Transverse colon (tissue), 4 donors: Measurements from ENCODE around the gene LACTBL1. TPM values are rescaled to one million over a fixed set of nuclear protein-coding genes. Genes with fewer than 3 reads are reported as not detected.
"Not testable (repeated sequence)": the region's sequence is repeated elsewhere in the genome, so short reads cannot be mapped to it uniquely, and the experiment has no call there.

Source experiments
- DNase-seq: peaks from one replicate; pipeline ENCODE4 v3.0.0-alpha.2; 2019
- H3K27ac ChIP-seq, 4 donors: fragments of 200-600 bp; sonication (generic); 2 replicates each; pipeline ENCODE4 v1.5.1; 2016 to 2018; ENCODE audit warnings: inconsistent platforms in 4 of 4
- H3K27me3 ChIP-seq: fragments of 200-600 bp; sonication (generic); 2 replicates; pipeline ENCODE4 v1.5.1; 2017; ENCODE audit warnings: inconsistent platforms
- H3K36me3 ChIP-seq, 4 donors: fragments of 200-600 bp; sonication (generic); 2 replicates each; pipeline ENCODE4 v1.5.1; 2017 to 2019; ENCODE audit warnings: inconsistent platforms in 4 of 4
- H3K4me1 ChIP-seq, 4 donors: fragments of 200-600 bp; sonication (generic); 2 replicates each; pipeline ENCODE4 v1.5.1; 2017 to 2020; ENCODE audit warnings: inconsistent platforms in 4 of 4
- H3K4me3 ChIP-seq, 4 donors: fragments of 200-600 bp; sonication (generic); 1 replicate in 1 of 4; 2 replicates in 3 of 4; pipeline versions ENCODE4 v1.5.1 to v1.6.1; 2017 to 2019; ENCODE audit warnings: inconsistent platforms in 4 of 4
- H3K9me3 ChIP-seq, 2 donors: fragments of 200-600 bp; sonication (generic); 2 replicates each; pipeline ENCODE4 v1.5.1; 2017 to 2019; ENCODE audit warnings: inconsistent platforms in 2 of 2
- CTCF ChIP-seq, 5 experiments: fragments of 200-600 bp in 3 of 5; fragments of 450-650 bp in 2 of 5; sonication (generic) in 3 of 5; IDR thresholded peaks; 1 replicate in 2 of 5; 2 replicates in 3 of 5; pipeline ENCODE4 v1.5.1; 2016 to 2017; ENCODE audit warnings: antibody characterized with exemption in 5 of 5, inconsistent platforms in 3 of 5, mild to moderate bottlenecking in 2 of 5, moderate library complexity in 1 of 5
- EP300 ChIP-seq: sonication (generic); formaldehyde crosslinking; IDR thresholded peaks from one replicate; pipeline ENCODE4 v1.6.1; 2017; ENCODE audit warnings: antibody characterized with exemption, low read depth
- POLR2A ChIP-seq: fragments of 450-650 bp; IDR thresholded peaks from one replicate; pipeline ENCODE4 v1.6.1; 2016; ENCODE audit warnings: antibody characterized with exemption, mild to moderate bottlenecking, moderate library complexity
- POLR2AphosphoS5 ChIP-seq, 3 donors: sonication (generic); formaldehyde crosslinking; IDR thresholded peaks; one replicate each; pipeline ENCODE4 v1.6.1; 2016; ENCODE audit warnings: antibody characterized with exemption in 3 of 3
- WGBS, 2 donors: methylation state at CpG; one replicate each; pipeline ENCODE4 v1.1.5; 2018; ENCODE audit warnings: low coverage in 1 of 2; 5-methylcytosine and 5-hydroxymethylcytosine counted together
- in situ Hi-C, 4 donors: fragments of 200-750 bp; cut with MboI; loops; one replicate each; pipeline versions ENCODE4 v1.15.0 to v1.15.1; 2017; ENCODE audit warnings: low sequenced_read_pairs in 3 of 4, low pct_ligation_motif_present in 1 of 4, low pct_unique_long_range_greater_than_20kb in 1 of 4
- intact Hi-C: fragments of 100-400 bp; cut with DNase I; formaldehyde crosslinking; loops from one replicate; pipeline ENCODE4 v1.15.1; 2023; ENCODE audit warnings: low total_unique reads
- total RNA-seq, 4 donors: library from RNA; depleted of rRNA; stranded (reverse); fragments of >200 nt; gene quantifications; one replicate each; pipeline ENCODE4 v1.1.0, GENCODE V29; 2016

Gene LACTBL1
- total RNA-seq, 4 donors from 2014 or later, result not detected

GRCh38 chr1:22995774-22996173 lies 23.1 kb upstream of the LACTBL1 start:
- Histone ChIP-seq H3K4me3 (no peak overlapping the region), H3K27me3 (peaks cover 3% of the 10 kb centered on the region), H3K4me1 (no peaks in the 10 kb centered on the region), H3K9me3 (peaks cover 0 to 15% of the 10 kb centered on the region in 2 donors), H3K27ac (no peak overlapping the region), H3K36me3 (no peaks in the 10 kb centered on the region)
- no peak for TF ChIP-seq EP300
- TF ChIP-seq POLR2AphosphoS5 (IDR thresholded peaks at IDR 0.05), result no peak
- no peak for TF ChIP-seq CTCF (IDR thresholded peaks at IDR 0.05)
- TF ChIP-seq POLR2A, result no peak
- intact Hi-C loops, result no loop called here
- in situ Hi-C loops, result loop anchor here in 1 of 4 donors (25.0 kb wide), 1 partner anchor 192 kb away; no protein-coding TSS in a partner anchor
- DNase-seq, result no peak

DNA sequence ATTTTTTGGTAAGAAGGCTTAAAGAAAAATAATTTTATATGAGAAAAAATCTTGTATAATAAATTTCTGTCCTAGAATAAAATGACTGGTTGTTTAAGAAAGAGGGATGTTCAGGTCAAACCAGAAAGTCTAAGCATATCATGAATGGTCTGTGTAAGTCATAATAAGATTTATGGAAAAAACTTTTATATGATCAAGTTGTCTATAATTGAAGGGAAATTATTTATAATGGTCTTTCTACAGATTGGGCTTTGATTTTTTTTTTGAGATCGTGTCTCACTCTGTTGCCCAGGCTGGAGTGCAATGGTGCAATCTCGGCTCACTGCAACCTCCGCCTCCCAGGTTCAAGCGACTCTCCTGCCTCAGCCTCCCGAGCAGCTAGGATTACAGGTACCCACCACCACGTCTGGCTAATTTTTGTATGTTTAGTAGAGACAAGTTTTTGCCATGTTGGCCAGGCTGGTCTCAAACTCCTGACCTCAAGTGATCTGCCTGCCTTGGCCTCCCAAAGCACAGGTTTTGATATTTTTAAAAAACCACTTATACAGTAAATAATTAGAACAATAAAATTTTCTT lies 20.6 kb upstream of the LACTBL1 start:
- intact Hi-C loops, H3K4me1 ChIP-seq, H3K27me3 ChIP-seq, DNase-seq, H3K27ac ChIP-seq, H3K9me3 ChIP-seq, H3K4me3 ChIP-seq, H3K36me3 ChIP-seq: not testable (repeated sequence)
- WGBS, 2 donors, result 70 to 82% methylated on average over 6 of the region's 6 CpGs
- in situ Hi-C loops, result loop anchor here in 1 of 4 donors (25.0 kb wide), 1 partner anchor 194 kb away; no protein-coding TSS in a partner anchor

GRCh38 chr1:22992384-22992783 lies 19.7 kb upstream of the LACTBL1 start:
- intact Hi-C loops, H3K27ac ChIP-seq, H3K9me3 ChIP-seq, DNase-seq, H3K27me3 ChIP-seq, H3K36me3 ChIP-seq, H3K4me1 ChIP-seq, H3K4me3 ChIP-seq: not testable (repeated sequence)
- 68 to 72% methylated on average over 3 of the region's 3 CpGs for WGBS, 2 donors
- in situ Hi-C loops, result loop anchor here in 1 of 4 donors (25.0 kb wide), 1 partner anchor 195 kb away; no protein-coding TSS in a partner anchor

DNA sequence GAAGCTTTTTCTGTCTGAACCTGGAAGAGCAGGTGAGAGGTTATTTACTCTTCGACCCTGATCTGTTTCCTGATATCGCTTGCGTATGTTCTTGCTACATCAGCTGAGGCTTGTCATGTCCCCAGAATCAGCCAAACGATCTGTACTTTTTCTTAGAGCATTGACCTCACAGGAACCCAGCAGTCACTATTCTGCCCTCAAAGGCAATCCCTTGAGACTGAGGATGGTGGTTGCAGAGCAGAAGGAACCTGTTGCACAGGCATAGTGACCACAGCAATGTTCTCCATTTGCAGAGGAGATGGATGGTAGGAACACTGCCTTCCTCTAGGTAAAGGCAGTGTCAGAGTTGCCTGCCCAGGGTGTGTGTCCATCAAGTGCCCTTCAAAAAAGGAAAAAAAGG lies 11.3 kb upstream of the LACTBL1 start:
- WGBS, 2 donors, result 68% methylated on average over 4 of the region's 4 CpGs; no CpG with 5 or more reads in 1 of the 2 donors
- Histone ChIP-seq H3K36me3 (no peaks in the 10 kb centered on the region), H3K9me3 (no peaks in the 10 kb centered on the region), H3K4me3 (no peak overlapping the region), H3K27me3 (no peaks in the 10 kb centered on the region), H3K4me1 (no peaks in the 10 kb centered on the region), H3K27ac (no peak overlapping the region)
- DNase-seq, result no peak
- in situ Hi-C loops (loop anchor here in 1 of 4 donors (25.0 kb wide), 1 partner anchor 203 kb away; no protein-coding TSS in a partner anchor), intact Hi-C loops (no loop called here)
- TF ChIP-seq POLR2A (no peak), CTCF (IDR thresholded peaks at IDR 0.05) (no peak), EP300 (no peak), POLR2AphosphoS5 (IDR thresholded peaks at IDR 0.05) (no peak)

GRCh38 chr1:22980471-22980790 lies 7.8 kb upstream of the LACTBL1 start:
- DNase-seq, H3K27ac ChIP-seq, H3K36me3 ChIP-seq, H3K9me3 ChIP-seq, H3K4me3 ChIP-seq, H3K4me1 ChIP-seq, intact Hi-C loops, H3K27me3 ChIP-seq: not testable (repeated sequence)
- 78% methylated on average over 3 of the region's 3 CpGs; no CpG with 5 or more reads in 1 of the 2 donors for WGBS, 2 donors
- in situ Hi-C loops, result loop anchor here in 1 of 4 donors (25.0 kb wide), 1 partner anchor 207 kb away; no protein-coding TSS in a partner anchor

- intact Hi-C loops, result loop anchor here (10.0 kb wide), 1 partner anchor 207 kb away; no protein-coding TSS in a partner anchor
- in situ Hi-C loops, result loop anchor here in 3 of 4 donors (10.0 to 25.0 kb wide), 2 partner anchors 207 to 209 kb away; no protein-coding TSS in a partner anchor
- TF ChIP-seq CTCF (IDR thresholded peaks at IDR 0.05) (no peak), POLR2A (no peak), POLR2AphosphoS5 (IDR thresholded peaks at IDR 0.05) (no peak), EP300 (no peak)
- H3K4me1 ChIP-seq, result peaks cover 0 to 3% (median 0%) of the 10 kb centered on the region in 4 donors
- no peaks in the 10 kb centered on the region for H3K27me3 ChIP-seq
- no peak for DNase-seq
- 85% methylated on average over 3 of the region's 3 CpGs; no CpG with 5 or more reads in 1 of the 2 donors for WGBS, 2 donors
- no peaks in the 10 kb centered on the region for H3K9me3 ChIP-seq
- H3K36me3 ChIP-seq, result no peaks in the 10 kb centered on the region
- no peak overlapping the region for H3K4me3 ChIP-seq
- no peak overlapping the region for H3K27ac ChIP-seq
Observed at GRCh38 chr1:22978299-22978698, 5.6 kb upstream of the LACTBL1 start.
